NCI-H1048 (cell line): ENCODE measurements around the gene HADHB.
"Not testable (repeated sequence)": the region's sequence is repeated elsewhere in the genome, so short reads cannot be mapped to it uniquely, and the experiment has no call there.

ENCODE experiments used
- DNase-seq: peaks from one replicate; lab custom pipeline; 2025; lab: John Stamatoyannopoulos, UW

The HADHB gene

GRCh38 chr2:26297061-26297460 lies 52.3 kb downstream of the HADHB start:
- no peak for DNase-seq

GRCh38 chr2:26298286-26298637 lies 53.5 kb downstream of the HADHB start:
- DNase-seq: no peak

GRCh38 chr2:26298638-26299393 lies 54.1 kb downstream of the HADHB start:
- DNase-seq: no peak

- peak; percentile 19 for DNase-seq
Observed at GRCh38 chr2:26299471-26300101, 54.8 kb downstream of the HADHB start.

GRCh38 chr2:26300234-26300925 lies 55.6 kb downstream of the HADHB start:
- DNase-seq: no peak

GRCh38 chr2:26302846-26303245 lies 58.1 kb downstream of the HADHB start:
- DNase-seq: no peak

- DNase-seq: not testable (repeated sequence)
Observed at GRCh38 chr2:26305094-26305493, 60.4 kb downstream of the HADHB start.

- no peak for DNase-seq
Observed at GRCh38 chr2:26305540-26305939, 60.8 kb downstream of the HADHB start.

- no peak for DNase-seq
Observed at GRCh38 chr2:26309921-26310320, 65.2 kb downstream of the HADHB start.

GRCh38 chr2:26312471-26312870 lies 67.7 kb downstream of the HADHB start:
- no peak for DNase-seq

- no peak for DNase-seq
Observed at GRCh38 chr2:26313446-26313845, 68.7 kb downstream of the HADHB start.

- DNase-seq: no peak
Observed at GRCh38 chr2:26314243-26314642, 69.5 kb downstream of the HADHB start.

GRCh38 chr2:26316041-26316440 lies 71.3 kb downstream of the HADHB start:
- no peak for DNase-seq

- DNase-seq: no peak
Observed at GRCh38 chr2:26316845-26317244, 72.1 kb downstream of the HADHB start.

- no peak for DNase-seq
Observed at GRCh38 chr2:26317377-26318105, 72.8 kb downstream of the HADHB start.

GRCh38 chr2:26318950-26319349 lies 74.2 kb downstream of the HADHB start:
- DNase-seq: no peak

- not testable (repeated sequence) for DNase-seq
Observed at GRCh38 chr2:26324479-26324878, 79.7 kb downstream of the HADHB start.

GRCh38 chr2:26324903-26325302 lies 80.2 kb downstream of the HADHB start:
- no peak for DNase-seq

GRCh38 chr2:26325851-26326250 lies 81.1 kb downstream of the HADHB start:
- DNase-seq: no peak

- no peak for DNase-seq
Observed at GRCh38 chr2:26326514-26326913, 81.8 kb downstream of the HADHB start.

GRCh38 chr2:26327291-26328272 lies 82.8 kb downstream of the HADHB start:
- no peak for DNase-seq
